ENCODE data around the gene ERMAP.
"Not testable (repeated sequence)": the region's sequence is repeated elsewhere in the genome, so short reads cannot be mapped to it uniquely, and the experiment has no call there.

Gene ERMAP

GRCh38 chr1:42807056-42807668 lies 9.8 kb upstream of the ERMAP start:
- no peak for DNase-seq

- not testable (repeated sequence) for DNase-seq
Measured at GRCh38 chr1:42814815-42815214, 2.1 kb upstream of the ERMAP start.

- DNase-seq: peak; percentile 8
Measured at GRCh38 chr1:42815941-42816584, 859 bp upstream of the ERMAP start.

GRCh38 chr1:42817440-42817767 lies 482 bp downstream of the ERMAP start:
- DNase-seq: no peak

- no peak for DNase-seq
Measured at GRCh38 chr1:42817976-42818375, 1.1 kb downstream of the ERMAP start.

GRCh38 chr1:42820813-42821212 lies 3.9 kb downstream of the ERMAP start:
- DNase-seq: no peak

- DNase-seq: no peak
Measured at GRCh38 chr1:42821690-42822089, 4.8 kb downstream of the ERMAP start.

GRCh38 chr1:42822800-42823392 lies 6.0 kb downstream of the ERMAP start:
- DNase-seq: no peak

- no peak for DNase-seq
Measured at GRCh38 chr1:42824481-42825035, 7.6 kb downstream of the ERMAP start.

- no peak for DNase-seq
Measured at GRCh38 chr1:42825036-42825851, 8.3 kb downstream of the ERMAP start.

GRCh38 chr1:42830631-42831030 lies 13.7 kb downstream of the ERMAP start:
- DNase-seq: no peak

- DNase-seq: no peak
Measured at GRCh38 chr1:42831273-42831672, 14.4 kb downstream of the ERMAP start.

GRCh38 chr1:42832641-42833240 lies 15.8 kb downstream of the ERMAP start:
- no peak for DNase-seq

- no peak for DNase-seq
Measured at GRCh38 chr1:42833981-42834380, 17.1 kb downstream of the ERMAP start.

- no peak for DNase-seq
Measured at GRCh38 chr1:42834803-42835202, 17.9 kb downstream of the ERMAP start.

- no peak for DNase-seq
Measured at GRCh38 chr1:42835422-42835821, 18.5 kb downstream of the ERMAP start.

GRCh38 chr1:42837709-42838108 lies 20.8 kb downstream of the ERMAP start:
- no peak for DNase-seq

- no peak for DNase-seq
Measured at GRCh38 chr1:42838482-42839190, 21.7 kb downstream of the ERMAP start.

- DNase-seq: no peak
Measured at GRCh38 chr1:42841010-42841409, 24.1 kb downstream of the ERMAP start.

GRCh38 chr1:42841440-42842147 lies 24.7 kb downstream of the ERMAP start:
- no peak for DNase-seq

GRCh38 chr1:42844592-42845140 lies 27.7 kb downstream of the ERMAP start:
- DNase-seq: no peak
